ENCODE data around the gene AVPI1. TPM values are rescaled to one million over a fixed set of nuclear protein-coding genes. Genes with fewer than 3 reads are reported as not detected.

Gene AVPI1
- total and polyA plus RNA-seq, 2 experiments from 2014 or later: 7.4 to 7.6 TPM

GRCh38 chr10:97667463-97667862 lies 19.6 kb downstream of the AVPI1 start:
- no peaks in the 10 kb centered on the region for H3K9me3 Mint-ChIP-seq
- no peak for DNase-seq (ENCODE audit: low spot score)
- Histone ChIP-seq H3K4me2 (no peak overlapping the region), H2AFZ (no peak overlapping the region), H4K20me1 (replicated peaks; ENCODE audit: insufficient read depth) (peaks cover 5% of the 10 kb centered on the region; the same call in 1 of the 2 replicates), H3K36me3 (ENCODE audit: insufficient read depth) (peaks cover 27% of the 10 kb centered on the region), H3K27ac (ENCODE audit: low read depth) (no peak overlapping the region), H3K4me3 (no peak overlapping the region), H3F3A (replicated peaks; ENCODE audit: low read depth) (no peaks in the 10 kb centered on the region), H3K79me2 (replicated peaks; ENCODE audit: insufficient read depth) (no peaks in the 10 kb centered on the region), H3K4me1 (ENCODE audit: insufficient read depth) (no peaks in the 10 kb centered on the region), H3K9me2 (ENCODE audit: insufficient read depth) (no peaks in the 10 kb centered on the region), H3K27me3 (ENCODE audit: insufficient read depth) (no peaks in the 10 kb centered on the region)
- no peak overlapping the region for H3K4me3 Mint-ChIP-seq
- TF ChIP-seq NANOG (IDR thresholded peaks at IDR 0.05; ENCODE audit: borderline replicate concordance) (no peak), STAT1 (IDR thresholded peaks at IDR 0.05; ENCODE audit: unreplicated experiment) (no peak), ZNF114 (CRISPR knock-in tag; IDR thresholded peaks at IDR 0.05) (no peak), JUNB (IDR thresholded peaks at IDR 0.05; ENCODE audit: unreplicated experiment) (no peak), EZH2phosphoT487 (IDR thresholded peaks at IDR 0.05; ENCODE audit: unreplicated experiment) (no peak), CTCF (conservative IDR thresholded peaks at IDR 0.05; ENCODE audit: low read depth in 2 of 2) (no peak), POLR2AphosphoS5 (IDR thresholded peaks at IDR 0.05; ENCODE audit: low read depth) (no peak), ETS1 (IDR thresholded peaks at IDR 0.05) (no peak), CREB1 (CRISPR knock-in tag; IDR thresholded peaks at IDR 0.05; ENCODE audit: low read depth) (no peak)
- TF ChIP-seq, protein P1, sequence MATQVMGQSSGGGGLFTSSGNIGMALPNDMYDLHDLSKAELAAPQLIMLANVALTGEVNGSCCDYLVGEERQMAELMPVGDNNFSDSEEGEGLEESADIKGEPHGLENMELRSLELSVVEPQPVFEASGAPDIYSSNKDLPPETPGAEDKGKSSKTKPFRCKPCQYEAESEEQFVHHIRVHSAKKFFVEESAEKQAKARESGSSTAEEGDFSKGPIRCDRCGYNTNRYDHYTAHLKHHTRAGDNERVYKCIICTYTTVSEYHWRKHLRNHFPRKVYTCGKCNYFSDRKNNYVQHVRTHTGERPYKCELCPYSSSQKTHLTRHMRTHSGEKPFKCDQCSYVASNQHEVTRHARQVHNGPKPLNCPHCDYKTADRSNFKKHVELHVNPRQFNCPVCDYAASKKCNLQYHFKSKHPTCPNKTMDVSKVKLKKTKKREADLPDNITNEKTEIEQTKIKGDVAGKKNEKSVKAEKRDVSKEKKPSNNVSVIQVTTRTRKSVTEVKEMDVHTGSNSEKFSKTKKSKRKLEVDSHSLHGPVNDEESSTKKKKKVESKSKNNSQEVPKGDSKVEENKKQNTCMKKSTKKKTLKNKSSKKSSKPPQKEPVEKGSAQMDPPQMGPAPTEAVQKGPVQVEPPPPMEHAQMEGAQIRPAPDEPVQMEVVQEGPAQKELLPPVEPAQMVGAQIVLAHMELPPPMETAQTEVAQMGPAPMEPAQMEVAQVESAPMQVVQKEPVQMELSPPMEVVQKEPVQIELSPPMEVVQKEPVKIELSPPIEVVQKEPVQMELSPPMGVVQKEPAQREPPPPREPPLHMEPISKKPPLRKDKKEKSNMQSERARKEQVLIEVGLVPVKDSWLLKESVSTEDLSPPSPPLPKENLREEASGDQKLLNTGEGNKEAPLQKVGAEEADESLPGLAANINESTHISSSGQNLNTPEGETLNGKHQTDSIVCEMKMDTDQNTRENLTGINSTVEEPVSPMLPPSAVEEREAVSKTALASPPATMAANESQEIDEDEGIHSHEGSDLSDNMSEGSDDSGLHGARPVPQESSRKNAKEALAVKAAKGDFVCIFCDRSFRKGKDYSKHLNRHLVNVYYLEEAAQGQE (IDR thresholded peaks at IDR 0.05; ENCODE audit: unreplicated experiment): no peak
- TF ChIP-seq, protein P2, sequence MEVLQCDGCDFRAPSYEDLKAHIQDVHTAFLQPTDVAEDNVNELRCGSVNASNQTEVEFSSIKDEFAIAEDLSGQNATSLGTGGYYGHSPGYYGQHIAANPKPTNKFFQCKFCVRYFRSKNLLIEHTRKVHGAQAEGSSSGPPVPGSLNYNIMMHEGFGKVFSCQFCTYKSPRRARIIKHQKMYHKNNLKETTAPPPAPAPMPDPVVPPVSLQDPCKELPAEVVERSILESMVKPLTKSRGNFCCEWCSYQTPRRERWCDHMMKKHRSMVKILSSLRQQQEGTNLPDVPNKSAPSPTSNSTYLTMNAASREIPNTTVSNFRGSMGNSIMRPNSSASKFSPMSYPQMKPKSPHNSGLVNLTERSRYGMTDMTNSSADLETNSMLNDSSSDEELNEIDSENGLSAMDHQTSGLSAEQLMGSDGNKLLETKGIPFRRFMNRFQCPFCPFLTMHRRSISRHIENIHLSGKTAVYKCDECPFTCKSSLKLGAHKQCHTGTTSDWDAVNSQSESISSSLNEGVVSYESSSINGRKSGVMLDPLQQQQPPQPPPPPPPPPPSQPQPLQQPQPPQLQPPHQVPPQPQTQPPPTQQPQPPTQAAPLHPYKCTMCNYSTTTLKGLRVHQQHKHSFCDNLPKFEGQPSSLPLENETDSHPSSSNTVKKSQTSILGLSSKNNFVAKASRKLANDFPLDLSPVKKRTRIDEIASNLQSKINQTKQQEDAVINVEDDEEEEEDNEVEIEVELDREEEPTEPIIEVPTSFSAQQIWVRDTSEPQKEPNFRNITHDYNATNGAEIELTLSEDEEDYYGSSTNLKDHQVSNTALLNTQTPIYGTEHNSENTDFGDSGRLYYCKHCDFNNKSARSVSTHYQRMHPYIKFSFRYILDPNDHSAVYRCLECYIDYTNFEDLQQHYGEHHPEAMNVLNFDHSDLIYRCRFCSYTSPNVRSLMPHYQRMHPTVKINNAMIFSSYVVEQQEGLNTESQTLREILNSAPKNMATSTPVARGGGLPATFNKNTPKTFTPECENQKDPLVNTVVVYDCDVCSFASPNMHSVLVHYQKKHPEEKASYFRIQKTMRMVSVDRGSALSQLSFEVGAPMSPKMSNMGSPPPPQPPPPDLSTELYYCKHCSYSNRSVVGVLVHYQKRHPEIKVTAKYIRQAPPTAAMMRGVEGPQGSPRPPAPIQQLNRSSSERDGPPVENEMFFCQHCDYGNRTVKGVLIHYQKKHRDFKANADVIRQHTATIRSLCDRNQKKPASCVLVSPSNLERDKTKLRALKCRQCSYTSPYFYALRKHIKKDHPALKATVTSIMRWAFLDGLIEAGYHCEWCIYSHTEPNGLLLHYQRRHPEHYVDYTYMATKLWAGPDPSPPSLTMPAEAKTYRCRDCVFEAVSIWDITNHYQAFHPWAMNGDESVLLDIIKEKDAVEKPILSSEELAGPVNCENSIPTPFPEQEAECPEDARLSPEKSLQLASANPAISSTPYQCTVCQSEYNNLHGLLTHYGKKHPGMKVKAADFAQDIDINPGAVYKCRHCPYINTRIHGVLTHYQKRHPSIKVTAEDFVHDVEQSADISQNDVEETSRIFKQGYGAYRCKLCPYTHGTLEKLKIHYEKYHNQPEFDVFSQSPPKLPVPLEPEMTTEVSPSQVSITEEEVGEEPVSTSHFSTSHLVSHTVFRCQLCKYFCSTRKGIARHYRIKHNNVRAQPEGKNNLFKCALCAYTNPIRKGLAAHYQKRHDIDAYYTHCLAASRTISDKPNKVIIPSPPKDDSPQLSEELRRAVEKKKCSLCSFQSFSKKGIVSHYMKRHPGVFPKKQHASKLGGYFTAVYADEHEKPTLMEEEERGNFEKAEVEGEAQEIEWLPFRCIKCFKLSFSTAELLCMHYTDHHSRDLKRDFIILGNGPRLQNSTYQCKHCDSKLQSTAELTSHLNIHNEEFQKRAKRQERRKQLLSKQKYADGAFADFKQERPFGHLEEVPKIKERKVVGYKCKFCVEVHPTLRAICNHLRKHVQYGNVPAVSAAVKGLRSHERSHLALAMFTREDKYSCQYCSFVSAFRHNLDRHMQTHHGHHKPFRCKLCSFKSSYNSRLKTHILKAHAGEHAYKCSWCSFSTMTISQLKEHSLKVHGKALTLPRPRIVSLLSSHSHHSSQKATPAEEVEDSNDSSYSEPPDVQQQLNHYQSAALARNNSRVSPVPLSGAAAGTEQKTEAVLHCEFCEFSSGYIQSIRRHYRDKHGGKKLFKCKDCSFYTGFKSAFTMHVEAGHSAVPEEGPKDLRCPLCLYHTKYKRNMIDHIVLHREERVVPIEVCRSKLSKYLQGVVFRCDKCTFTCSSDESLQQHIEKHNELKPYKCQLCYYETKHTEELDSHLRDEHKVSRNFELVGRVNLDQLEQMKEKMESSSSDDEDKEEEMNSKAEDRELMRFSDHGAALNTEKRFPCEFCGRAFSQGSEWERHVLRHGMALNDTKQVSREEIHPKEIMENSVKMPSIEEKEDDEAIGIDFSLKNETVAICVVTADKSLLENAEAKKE (CRISPR knock-in tag; IDR thresholded peaks at IDR 0.05): no peak
- H3K36me3 Mint-ChIP-seq (ENCODE audit: low read depth): peaks cover 63% of the 10 kb centered on the region
- no peaks in the 10 kb centered on the region for H3K4me1 Mint-ChIP-seq
- H3K27me3 Mint-ChIP-seq (ENCODE audit: insufficient read depth, low read depth, poor library complexity): no peaks in the 10 kb centered on the region
- no peak overlapping the region for H3K27ac Mint-ChIP-seq
- ATAC-seq: no peak

All from GM23338 (cell line).